Omental fat pad (tissue), 4 donors: ENCODE measurements around the gene THAP11. TPM values are rescaled to one million over a fixed set of nuclear protein-coding genes. Genes with fewer than 3 reads are reported as not detected.
"Not testable (repeated sequence)": the region's sequence is repeated elsewhere in the genome, so short reads cannot be mapped to it uniquely, and the experiment has no call there.

Experiments used
- ATAC-seq: fragments of 150-250 bp; one replicate; pipeline ENCODE4 v1.9.1; 2016; ENCODE audit warnings: mild to moderate bottlenecking, moderate library complexity; ENCODE audit not compliant: low FRiP score
- DNase-seq: peaks from one replicate; pipeline ENCODE4 v3.0.0-alpha.2; 2019; ENCODE audit warnings: low spot score
- total RNA-seq, 4 donors: library from RNA; depleted of rRNA; stranded (reverse); fragments of >200 nt; gene quantifications; one replicate each; pipeline ENCODE4 v1.1.0, GENCODE V29; 2016
- TF ChIP-seq, protein P1 (sequence below), 3 donors: fragments of 450-650 bp; IDR thresholded peaks; one replicate each; pipeline ENCODE4 v1.5.1; 2016 to 2017; ENCODE audit warnings: antibody characterized with exemption in 3 of 3, mild to moderate bottlenecking in 3 of 3, moderate library complexity in 2 of 3

THAP11 gene
- total RNA-seq, 4 donors from 2014 or later = 37.4 to 61.6 (median 48.3) TPM

GRCh38 chr16:67861877-67862276, 19.8 kb downstream of the THAP11 start:
- TF ChIP-seq, protein P1, sequence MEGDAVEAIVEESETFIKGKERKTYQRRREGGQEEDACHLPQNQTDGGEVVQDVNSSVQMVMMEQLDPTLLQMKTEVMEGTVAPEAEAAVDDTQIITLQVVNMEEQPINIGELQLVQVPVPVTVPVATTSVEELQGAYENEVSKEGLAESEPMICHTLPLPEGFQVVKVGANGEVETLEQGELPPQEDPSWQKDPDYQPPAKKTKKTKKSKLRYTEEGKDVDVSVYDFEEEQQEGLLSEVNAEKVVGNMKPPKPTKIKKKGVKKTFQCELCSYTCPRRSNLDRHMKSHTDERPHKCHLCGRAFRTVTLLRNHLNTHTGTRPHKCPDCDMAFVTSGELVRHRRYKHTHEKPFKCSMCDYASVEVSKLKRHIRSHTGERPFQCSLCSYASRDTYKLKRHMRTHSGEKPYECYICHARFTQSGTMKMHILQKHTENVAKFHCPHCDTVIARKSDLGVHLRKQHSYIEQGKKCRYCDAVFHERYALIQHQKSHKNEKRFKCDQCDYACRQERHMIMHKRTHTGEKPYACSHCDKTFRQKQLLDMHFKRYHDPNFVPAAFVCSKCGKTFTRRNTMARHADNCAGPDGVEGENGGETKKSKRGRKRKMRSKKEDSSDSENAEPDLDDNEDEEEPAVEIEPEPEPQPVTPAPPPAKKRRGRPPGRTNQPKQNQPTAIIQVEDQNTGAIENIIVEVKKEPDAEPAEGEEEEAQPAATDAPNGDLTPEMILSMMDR (IDR thresholded peaks at IDR 0.05) = no peak
- ATAC-seq (no peak), DNase-seq (no peak)

- DNase-seq = no peak
- ATAC-seq = peak; percentile 40
- TF ChIP-seq, protein P1 (IDR thresholded peaks at IDR 0.05) = no peak
Observed at GRCh38 chr16:67862623-67863583, 20.8 kb downstream of the THAP11 start.

DNA sequence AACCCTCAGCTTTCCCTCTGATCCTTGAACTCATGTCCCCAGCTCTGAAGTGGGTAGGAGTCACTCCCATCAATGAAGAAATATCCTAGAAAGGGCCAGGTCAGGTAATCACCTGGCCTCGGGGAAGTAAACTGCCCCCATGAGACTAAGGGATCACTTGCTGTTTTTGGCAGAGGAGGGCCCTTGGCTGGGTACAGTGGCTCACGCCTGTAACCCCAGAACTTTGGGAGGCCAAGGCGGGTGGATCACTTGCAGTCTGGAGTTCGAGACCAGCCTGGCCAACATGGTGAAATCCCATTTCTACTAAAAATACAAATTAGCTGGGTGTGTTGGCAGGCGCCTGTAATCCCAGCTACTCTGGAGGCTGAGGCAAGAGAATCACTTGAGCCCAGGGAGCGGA, 21.9 kb downstream of the THAP11 start:
- not testable (repeated sequence) for DNase-seq, ATAC-seq

- TF ChIP-seq, protein P1 (IDR thresholded peaks at IDR 0.05) = no peak
- ATAC-seq (no peak), DNase-seq (no peak)
Observed at GRCh38 chr16:67864594-67864993, 22.5 kb downstream of the THAP11 start.

DNA sequence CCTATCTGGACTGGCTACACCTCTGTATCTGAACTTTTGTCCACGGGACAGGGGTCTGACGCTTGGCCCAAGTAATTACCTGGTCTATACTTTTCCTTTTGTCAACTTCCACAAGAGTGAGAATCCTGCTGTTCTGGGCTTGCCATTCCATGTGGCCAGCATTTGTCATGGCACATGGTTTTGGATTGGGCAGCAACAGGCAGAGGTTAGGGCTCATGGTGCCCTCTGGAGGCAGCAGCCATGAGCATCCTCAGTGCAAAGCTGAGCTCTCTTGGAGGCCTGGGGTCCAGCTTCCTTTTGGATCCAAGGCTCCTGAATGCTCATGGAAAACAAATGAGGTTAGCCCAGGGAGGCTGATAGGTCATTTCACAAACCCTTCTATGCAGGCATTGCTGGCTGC, 23.2 kb downstream of the THAP11 start:
- DNase-seq = no peak
- TF ChIP-seq, protein P1 (IDR thresholded peaks at IDR 0.05) = no peak
- ATAC-seq = no peak

GRCh38 chr16:67868290-67868689, 26.2 kb downstream of the THAP11 start:
- no peak for ATAC-seq
- TF ChIP-seq, protein P1 (IDR thresholded peaks at IDR 0.05) = no peak

GRCh38 chr16:67869653-67870052, 27.5 kb downstream of the THAP11 start:
- no peak for ATAC-seq
- TF ChIP-seq, protein P1 (IDR thresholded peaks at IDR 0.05) = no peak
- no peak for DNase-seq

More at GRCh38 chr16:67868290-67868689, 26.2 kb downstream of the THAP11 start:
- no peak for DNase-seq
